GM12801 (cell line): ENCODE results near the gene NAV1.

Experiments used
- TF ChIP-seq, protein P1 (sequence below): IDR thresholded peaks from one replicate; pipeline ENCODE4 v1.5.1; 2011; ENCODE audit warnings: control low read depth; ENCODE audit not compliant: insufficient read length; ENCODE audit errors: extremely low read depth

The NAV1 gene

GRCh38 chr1:201535046-201535918 lies 3.6 kb upstream of the NAV1 start:
- TF ChIP-seq, protein P1, sequence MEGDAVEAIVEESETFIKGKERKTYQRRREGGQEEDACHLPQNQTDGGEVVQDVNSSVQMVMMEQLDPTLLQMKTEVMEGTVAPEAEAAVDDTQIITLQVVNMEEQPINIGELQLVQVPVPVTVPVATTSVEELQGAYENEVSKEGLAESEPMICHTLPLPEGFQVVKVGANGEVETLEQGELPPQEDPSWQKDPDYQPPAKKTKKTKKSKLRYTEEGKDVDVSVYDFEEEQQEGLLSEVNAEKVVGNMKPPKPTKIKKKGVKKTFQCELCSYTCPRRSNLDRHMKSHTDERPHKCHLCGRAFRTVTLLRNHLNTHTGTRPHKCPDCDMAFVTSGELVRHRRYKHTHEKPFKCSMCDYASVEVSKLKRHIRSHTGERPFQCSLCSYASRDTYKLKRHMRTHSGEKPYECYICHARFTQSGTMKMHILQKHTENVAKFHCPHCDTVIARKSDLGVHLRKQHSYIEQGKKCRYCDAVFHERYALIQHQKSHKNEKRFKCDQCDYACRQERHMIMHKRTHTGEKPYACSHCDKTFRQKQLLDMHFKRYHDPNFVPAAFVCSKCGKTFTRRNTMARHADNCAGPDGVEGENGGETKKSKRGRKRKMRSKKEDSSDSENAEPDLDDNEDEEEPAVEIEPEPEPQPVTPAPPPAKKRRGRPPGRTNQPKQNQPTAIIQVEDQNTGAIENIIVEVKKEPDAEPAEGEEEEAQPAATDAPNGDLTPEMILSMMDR = no peak

- TF ChIP-seq, protein P1 = no peak
Observed at GRCh38 chr1:201535919-201536245, 3.0 kb upstream of the NAV1 start.

GRCh38 chr1:201536558-201536957 lies 2.4 kb upstream of the NAV1 start:
- TF ChIP-seq, protein P1 = no peak

DNA sequence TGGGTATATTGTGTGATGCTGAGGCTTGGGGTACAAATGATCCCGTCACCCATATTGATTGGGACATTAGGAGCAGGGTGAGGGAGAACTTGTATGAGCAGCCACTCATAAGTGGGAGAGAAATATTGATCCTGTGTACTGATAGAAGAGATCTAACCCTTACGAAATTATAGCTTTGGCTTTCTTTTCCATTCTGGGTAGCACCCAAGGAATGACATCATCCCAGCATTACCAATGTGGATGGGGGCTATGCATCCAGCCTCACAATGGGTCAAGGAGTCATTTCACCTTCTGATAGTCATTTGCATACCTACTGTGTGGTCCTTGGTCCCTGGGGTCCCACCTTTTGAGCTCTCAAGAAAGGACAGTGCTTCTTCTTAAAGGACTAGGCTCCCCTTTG lies 1.9 kb upstream of the NAV1 start:
- TF ChIP-seq, protein P1 = no peak

DNA sequence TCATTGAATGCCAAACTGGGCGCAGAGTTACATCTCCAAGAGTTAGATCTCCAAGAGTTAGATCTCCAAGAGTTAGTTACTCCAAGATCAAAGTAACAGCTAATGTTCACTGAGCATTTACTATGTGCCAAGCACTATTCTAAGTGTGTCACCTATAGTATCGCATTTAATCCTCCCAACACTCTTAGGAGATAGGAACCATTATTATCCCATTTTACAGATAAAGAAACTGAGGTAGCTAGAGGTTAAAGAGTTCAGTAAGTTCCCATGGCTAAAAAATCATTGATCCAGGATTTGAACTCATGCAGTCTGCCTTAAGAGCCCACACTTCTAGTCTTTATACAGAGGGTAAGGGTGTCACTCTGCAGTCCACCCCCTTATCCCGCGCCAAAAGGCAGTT lies 1.5 kb upstream of the NAV1 start:
- TF ChIP-seq, protein P1 = no peak

DNA sequence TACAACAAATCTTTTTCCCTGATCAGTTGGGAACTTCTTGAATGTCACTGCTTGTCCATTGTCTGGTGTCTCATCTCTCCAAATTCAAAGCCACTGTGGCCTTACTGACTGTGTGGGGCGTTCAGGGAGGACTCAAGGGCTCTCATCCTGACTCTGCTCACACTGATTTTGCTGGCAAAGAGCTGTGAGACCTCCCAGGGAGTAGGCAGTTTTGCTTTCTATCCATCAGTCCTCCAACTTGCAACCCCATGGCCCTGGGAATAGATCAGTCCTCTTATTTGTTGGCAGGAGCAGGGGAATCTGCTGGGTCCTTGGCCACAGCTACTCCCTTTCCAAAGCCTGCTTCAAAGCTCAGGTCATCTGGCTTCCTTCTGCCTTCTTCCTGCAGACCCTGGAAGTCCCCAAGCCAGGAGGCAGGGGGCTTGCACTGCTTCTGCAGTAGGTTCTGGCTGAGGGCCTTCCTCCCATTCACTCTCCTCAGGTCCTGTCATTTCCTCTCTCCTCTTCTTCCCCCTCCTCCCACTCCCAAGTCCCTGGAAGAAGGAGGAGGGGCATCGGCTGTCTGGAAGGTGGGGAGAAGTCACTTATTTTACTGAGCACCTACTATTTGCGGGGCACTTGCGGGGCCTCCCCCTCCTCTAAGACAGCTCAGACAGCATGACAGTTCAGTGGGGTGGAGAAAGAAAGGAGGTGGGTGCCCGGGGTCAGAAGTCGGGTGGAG lies 876 bp upstream of the NAV1 start:
- TF ChIP-seq, protein P1 = no peak

GRCh38 chr1:201539561-201540431 lies 869 bp downstream of the NAV1 start:
- TF ChIP-seq, protein P1 = no peak
